Measurements from ENCODE around the gene SETD2.

DNA sequence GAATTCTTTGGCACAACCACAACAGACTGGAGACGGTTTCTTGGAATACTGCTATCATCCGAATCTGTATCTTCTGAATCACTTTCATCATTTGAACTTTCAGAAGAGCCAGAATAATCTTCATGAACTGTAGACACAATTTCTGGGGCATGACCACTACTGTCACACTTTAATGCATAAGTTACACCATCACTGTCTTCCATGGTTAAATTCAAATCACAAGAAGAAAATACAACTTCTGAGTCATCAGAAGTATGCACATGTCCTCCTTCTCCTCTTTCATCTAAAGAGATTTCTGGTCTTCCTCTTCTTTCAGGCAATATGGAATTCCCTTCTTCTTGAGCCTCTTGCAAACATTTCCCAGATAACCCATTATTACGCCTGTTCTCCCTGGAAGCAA is 42.5 kb downstream of the SETD2 start:
- TF ChIP-seq, protein P1, sequence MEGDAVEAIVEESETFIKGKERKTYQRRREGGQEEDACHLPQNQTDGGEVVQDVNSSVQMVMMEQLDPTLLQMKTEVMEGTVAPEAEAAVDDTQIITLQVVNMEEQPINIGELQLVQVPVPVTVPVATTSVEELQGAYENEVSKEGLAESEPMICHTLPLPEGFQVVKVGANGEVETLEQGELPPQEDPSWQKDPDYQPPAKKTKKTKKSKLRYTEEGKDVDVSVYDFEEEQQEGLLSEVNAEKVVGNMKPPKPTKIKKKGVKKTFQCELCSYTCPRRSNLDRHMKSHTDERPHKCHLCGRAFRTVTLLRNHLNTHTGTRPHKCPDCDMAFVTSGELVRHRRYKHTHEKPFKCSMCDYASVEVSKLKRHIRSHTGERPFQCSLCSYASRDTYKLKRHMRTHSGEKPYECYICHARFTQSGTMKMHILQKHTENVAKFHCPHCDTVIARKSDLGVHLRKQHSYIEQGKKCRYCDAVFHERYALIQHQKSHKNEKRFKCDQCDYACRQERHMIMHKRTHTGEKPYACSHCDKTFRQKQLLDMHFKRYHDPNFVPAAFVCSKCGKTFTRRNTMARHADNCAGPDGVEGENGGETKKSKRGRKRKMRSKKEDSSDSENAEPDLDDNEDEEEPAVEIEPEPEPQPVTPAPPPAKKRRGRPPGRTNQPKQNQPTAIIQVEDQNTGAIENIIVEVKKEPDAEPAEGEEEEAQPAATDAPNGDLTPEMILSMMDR (IDR thresholded peaks at IDR 0.05): no peak
- TF ChIP-seq POLR2A (IDR thresholded peaks at IDR 0.05): no peak

Data from right lobe of liver (tissue), 4 donors.